HG03139 (cell line): ENCODE results near the gene PNPLA7.
"Not testable (repeated sequence)": the region's sequence is repeated elsewhere in the genome, so short reads cannot be mapped to it uniquely, and the experiment has no call there.

Experiments
- ATAC-seq: cut with Tn5 transposase; IDR thresholded peaks from one replicate; pipeline ENCODE4 v1.9.1; 2021; ENCODE audit not compliant: unreplicated experiment

The PNPLA7 gene

GRCh38 chr9:137482094-137482781, 68.0 kb downstream of the PNPLA7 start:
- ATAC-seq: no peak

GRCh38 chr9:137480686-137481683, 69.2 kb downstream of the PNPLA7 start:
- no peak for ATAC-seq

DNA sequence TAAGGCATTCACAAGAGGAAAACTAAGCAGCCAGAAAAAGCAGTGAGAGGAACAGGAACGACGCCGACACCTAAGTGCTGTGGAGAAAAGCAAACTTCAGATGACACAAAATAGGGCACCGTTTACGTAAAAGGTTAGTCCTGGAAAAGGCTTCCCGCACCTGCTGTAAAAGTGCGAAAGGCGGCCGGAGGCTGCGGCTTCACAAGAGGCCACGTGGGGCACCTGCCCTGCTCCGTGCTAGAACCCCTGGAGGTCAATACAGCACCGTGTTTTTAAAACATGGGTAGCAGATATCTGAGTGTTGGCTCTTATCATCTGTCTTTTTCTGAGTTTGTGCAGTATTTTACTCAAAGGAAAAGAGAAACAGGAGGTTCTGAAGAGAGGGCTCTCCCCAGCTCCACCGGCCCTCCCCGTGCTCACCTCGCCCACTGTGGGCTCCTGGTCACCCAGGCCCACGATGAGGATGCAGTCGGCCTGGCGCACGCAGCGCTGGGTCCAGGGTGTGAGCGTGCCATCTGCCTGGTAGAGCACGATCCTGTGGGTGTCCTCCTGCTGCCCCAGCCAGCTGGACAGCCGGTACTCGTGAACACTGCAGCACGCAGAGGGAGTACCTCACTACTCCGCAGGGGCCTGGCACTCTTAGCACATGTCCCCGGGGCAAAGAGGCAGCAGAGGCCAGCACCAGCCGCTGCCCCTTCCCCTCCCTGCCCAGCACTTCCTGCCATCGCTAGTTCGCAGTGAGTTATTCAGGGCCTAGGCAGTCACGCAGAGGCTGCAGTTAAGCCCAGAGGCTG, 70.1 kb downstream of the PNPLA7 start:
- no peak for ATAC-seq

DNA sequence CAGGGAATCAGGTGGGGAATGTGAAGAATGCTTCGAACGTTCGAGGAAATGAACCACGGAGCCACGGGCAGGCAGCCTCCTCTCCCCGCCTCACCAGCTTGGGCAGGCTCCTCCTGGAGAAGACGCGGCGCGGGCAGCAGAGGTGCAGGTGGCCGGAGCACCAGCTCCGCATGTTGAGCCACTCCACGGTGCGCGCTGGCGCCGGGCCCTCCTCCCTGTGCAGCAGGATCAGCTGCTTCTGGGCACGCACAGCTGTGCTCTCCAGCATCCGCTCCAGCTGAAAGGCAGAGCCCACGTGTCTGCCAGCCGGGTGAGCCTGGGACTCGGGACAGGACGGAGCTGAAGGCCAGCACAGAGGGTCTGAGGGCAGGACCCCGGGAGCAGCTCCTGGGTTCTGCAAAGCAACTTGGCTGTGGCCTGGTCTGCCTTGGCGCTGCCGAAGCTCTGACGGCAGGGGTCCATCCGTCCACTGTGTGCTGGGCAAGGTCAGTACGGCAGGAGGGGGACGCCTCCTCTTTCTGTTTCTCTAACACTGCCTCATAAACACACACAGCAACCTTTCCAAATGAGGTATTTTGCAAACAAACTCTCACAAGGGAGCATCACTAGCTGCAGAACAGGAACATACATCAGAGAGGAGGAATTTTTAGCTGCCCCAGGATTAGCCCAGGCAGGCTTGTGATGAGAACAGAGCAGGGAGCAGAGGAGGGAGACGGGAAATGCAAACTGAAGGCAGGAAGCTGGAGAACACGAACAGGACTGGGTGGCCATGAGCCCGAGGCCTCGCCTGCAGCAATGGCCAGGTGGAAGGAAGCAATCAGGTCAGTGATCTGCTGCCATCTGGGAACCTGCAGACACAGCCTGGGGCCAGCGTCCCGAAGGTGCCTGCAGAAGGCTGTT, 71.0 kb downstream of the PNPLA7 start:
- ATAC-seq: no peak

DNA sequence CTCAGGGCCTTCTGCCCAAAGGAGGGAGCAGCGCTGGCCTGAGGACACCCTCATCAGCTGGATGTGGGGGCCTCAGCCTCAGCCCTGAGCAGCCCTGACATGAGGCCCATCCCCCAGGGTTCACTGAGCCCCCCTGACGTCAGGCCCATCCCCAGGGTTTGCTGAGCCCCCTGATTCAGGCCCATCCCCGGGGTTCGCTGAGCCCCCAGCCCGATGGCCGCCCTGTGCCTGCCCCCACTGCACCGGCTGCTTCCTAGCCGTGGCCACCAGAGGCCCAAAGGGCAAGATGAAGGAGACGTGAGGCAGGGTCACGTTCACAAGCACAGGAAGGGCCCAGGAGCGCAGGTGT, 71.6 kb downstream of the PNPLA7 start:
- ATAC-seq: no peak

DNA sequence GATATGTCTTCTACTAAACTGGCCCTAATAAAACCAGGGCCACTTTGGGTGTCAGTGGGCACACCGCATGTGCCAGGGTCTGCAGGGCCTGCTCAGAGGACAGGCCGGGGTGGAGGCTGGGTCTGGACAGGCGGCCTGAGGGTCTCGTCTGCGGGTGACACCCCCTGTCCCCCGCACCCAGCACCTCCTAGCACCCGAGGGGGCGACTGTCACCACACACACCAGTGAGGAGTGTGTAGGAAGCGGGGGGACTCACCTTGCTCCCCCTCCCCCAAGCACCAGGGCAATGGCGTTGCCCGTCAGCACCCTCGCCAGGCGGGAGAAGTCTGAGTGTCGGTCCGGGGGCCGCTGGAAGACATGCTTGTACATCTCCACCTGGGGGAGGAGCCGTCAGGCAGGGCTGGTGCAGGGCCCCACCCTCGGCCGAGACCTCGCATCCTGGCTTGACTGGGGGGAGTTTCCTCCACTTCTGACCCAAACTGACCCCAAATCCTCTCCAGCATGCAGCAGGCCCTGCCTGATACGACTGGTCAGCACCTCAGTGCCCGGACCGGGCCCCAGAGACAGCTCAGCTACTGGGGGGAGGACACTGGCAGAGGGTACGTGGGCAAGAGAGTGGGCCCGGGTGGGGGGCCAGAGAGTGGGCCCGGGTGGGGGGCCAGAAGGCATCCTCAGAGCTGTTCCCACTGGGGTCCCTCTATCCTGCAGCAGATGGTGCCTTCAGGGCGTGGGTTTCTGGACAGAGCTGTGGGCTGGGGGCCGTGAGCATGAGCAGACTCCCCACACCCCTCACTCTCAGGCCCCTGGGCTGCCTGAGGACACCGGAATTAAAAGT, 72.2 kb downstream of the PNPLA7 start:
- no peak for ATAC-seq

- ATAC-seq: no peak
These were observed 73.3 kb downstream of the PNPLA7 start for GRCh38 chr9:137476856-137477255.

GRCh38 chr9:137475666-137476065, 74.5 kb downstream of the PNPLA7 start:
- ATAC-seq: no peak

DNA sequence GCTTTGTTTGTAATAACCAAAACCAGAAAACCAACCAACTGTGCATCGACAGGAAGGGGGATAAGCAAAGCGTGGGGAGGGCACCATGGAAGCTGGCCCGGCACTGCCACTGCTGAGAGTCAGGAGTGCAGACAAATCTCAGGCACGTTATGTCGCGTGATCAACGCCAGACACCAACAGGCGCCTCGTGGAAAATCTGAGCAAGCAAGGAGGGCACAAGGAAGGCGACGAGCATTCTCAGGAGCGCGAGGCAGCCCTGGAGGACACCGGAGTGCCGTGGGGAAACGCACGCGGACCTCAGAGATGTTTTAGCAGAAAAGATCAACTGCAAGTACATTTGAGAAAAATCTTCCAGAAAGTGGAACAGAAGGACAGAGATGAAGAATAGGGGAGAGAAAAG, 75.9 kb downstream of the PNPLA7 start:
- no peak for ATAC-seq

DNA sequence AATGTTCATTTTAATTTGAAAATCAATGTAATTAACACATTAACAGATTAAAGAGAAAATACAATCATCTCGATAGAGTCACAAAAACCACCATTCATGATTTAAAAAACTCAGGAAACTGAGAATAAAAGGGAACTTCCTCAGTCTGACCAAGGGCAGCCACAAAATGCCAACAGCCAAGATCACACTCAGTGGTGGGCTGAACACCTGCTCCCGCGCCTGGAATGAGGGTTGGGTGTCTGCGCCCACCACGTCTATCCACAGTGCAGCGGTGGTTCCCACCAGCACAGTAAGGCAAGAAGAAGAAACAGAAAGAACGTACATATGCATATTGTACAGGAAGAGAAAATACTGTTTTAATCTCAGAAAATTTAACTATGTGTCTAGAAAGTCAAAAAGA, 79.4 kb downstream of the PNPLA7 start:
- no peak for ATAC-seq

GRCh38 chr9:137467896-137468295, 82.3 kb downstream of the PNPLA7 start:
- ATAC-seq: no peak

DNA sequence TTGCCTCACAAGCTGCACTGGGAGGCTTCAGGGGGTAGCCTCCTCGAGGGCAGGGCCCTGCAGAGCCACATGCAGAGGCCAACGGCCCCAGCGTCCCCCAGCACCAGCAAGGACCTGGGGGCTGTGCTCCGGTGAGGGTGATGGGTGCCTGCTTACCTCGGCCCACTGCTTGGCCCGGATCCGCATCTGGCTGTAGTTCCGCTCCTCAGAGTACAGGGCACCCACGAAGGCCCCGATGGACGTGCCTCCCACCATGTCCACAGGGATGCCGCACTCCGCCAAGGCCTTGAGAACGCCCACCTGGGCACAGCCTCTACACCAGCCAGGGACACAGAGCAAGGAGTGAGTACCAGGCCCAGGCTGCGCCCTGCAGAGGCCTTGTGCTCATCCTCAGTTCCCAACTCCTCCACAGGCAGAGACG, 83.0 kb downstream of the PNPLA7 start:
- ATAC-seq: no peak

- ATAC-seq: not testable (repeated sequence)
These were observed 83.7 kb downstream of the PNPLA7 start for GRCh38 chr9:137466389-137467085.

DNA sequence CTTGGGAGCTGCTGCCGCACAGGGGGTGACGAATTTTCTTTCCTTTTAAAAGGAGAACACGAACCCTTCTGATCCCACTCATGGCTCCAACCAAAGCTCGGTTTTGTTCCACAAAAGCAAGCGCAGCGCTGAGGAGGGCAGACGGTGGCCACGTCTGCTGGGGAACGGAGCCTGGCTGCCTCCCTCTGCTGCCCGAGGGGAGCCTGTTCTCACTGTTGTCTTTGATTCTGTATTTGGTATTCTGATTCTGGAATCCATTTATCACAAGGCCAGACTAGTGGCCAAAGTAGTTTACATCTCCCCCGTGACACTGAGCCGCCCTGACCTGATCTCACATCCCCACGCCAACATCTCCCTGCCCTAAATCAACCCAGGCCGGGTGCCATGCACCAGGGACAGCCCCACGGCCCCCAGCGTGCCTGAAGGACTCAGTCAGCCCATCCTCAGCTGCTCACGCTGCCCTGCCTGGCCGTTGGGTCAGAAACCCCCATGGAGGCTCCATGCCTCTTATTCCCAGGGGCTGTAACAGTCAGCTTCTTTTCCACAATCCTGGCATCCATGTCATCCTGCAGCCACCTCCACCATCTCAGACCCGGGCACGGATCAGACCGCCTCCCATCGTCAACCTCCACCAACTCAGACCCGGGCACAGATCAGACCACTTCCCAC, 84.3 kb downstream of the PNPLA7 start:
- ATAC-seq: no peak

DNA sequence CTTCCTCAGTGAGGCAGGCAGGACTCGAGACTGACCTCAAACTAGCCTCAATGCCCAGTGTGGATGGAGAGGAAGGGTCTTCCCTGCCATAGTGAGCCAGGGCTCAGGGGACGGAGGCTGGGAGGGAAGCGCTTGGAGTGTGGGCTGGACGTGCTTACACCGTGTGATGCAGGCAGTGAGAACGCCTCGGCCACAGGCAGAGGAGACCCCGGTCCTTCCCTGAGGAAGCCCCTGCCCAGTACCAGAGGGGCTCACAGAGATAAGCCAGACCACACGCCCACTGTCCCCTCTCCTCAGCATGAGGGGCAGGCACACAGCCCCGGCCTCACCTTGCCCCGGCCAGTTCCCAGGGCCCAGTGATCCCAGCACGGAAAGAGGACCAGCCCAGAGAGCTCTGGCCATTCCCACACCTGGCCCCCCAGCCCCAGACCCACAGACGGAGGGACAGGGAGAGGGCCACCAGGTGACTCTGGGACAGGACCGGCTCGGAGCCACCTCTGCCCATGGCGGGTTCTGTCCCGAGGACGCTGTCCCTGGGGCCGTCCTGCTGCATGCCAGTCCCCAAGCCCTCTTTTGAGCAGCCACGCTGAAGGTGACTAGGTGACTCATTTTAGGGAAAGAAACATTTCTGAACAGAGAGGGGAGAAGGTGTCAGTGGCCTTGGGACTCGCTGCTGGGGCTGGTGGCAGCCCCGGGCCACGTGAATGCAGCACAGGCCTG, 85.0 kb downstream of the PNPLA7 start:
- no peak for ATAC-seq

- ATAC-seq: no peak
These were observed 85.8 kb downstream of the PNPLA7 start for GRCh38 chr9:137464291-137464999.

DNA sequence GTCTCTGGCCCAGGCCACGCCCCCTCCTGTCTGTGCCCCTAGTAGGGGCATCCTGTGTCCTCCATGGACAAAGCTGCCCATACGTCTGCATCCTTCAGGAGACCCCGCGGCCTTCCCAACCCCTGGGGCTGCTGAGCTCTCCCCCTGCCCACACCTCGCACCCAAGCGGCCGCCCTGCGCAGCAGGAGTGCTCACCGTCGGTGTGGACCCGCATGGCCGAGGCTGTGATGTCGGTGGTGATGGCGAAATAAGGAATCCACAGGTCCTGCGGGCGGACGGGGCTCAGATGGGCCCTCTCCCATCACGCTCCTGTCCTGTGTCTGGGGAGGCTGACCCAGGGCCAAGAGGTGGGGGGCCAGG, 86.3 kb downstream of the PNPLA7 start:
- ATAC-seq: no peak
